ENCODE measurements around the gene TEAD2.

TEAD2 gene

DNA sequence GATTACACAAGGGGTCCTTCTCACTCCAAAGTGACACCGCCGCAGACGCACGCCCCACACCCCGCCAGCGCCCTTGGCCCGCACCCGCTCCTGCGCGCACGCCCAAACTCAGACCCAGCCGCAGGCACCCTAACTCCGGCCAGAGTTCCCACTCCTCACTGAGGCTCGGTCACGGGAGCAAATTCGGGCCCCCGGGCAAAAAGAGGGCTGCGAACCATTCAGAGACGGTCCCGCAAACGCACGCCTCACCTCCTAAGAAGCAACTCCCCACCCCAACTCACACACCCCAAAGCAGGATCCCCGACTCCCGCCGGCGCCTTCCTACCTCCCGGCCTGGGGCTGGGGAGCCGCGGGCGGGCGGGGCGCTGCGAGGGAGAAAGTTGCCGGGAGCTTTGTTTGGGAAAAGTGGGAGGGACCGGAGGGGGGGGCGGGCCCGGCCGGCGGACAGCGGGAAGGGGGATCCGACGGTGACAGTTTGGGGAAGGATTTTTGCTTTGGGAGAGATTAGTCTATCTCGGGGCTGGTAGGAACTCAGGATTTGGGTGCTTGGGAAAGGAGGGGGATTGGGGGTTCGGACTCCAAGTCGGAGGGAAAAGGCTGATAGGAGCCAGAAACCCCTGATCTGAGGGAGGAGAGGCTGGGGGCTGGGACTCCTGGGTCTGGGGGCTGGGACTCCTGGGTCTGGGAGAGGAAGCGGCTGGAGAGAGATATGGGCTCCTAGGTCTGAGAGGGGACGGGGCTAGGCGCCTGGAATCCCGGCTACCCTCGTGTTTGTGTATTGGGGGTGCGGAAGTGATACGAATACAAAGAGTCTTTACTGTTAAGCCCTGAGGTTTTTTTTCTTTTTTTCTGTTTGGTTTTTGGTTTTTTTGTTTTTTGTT is at the start of gene TEAD2:
TEAD2 (minus strand) TSS at position 369 of the 881 bp plus-strand sequence. CDS start 2,341 bp downstream, outside the sequence.
- H3K36me3 ChIP-seq (ENCODE audit: control insufficient read depth, insufficient read depth, low read length): peaks cover 15% of the 10 kb centered on the region; the same call in 1 of the 2 replicates
- H3K4me3 ChIP-seq (ENCODE audit: low read length): peak within 1 kb of the TSS; percentile 67
- H3K4me1 ChIP-seq (ENCODE audit: control insufficient read depth, insufficient read depth, low read length): peaks cover 3% of the 10 kb centered on the region; the same call in 1 of the 2 replicates
- no peak for DNase-seq (ENCODE audit: low read depth, low spot score)
- H3K9me3 ChIP-seq (ENCODE audit: control insufficient read depth, insufficient read depth, low read length): no peaks in the 10 kb centered on the region
- no peak within 1 kb of the TSS for H3K27ac ChIP-seq (ENCODE audit: low read length)
- no peaks in the 10 kb centered on the region for H3K27me3 ChIP-seq (ENCODE audit: control insufficient read depth, insufficient read depth, low read length)
- no CpG with 5 or more reads among the region's 52 CpGs for WGBS (ENCODE audit: insufficient coverage, insufficient read length)

DNA sequence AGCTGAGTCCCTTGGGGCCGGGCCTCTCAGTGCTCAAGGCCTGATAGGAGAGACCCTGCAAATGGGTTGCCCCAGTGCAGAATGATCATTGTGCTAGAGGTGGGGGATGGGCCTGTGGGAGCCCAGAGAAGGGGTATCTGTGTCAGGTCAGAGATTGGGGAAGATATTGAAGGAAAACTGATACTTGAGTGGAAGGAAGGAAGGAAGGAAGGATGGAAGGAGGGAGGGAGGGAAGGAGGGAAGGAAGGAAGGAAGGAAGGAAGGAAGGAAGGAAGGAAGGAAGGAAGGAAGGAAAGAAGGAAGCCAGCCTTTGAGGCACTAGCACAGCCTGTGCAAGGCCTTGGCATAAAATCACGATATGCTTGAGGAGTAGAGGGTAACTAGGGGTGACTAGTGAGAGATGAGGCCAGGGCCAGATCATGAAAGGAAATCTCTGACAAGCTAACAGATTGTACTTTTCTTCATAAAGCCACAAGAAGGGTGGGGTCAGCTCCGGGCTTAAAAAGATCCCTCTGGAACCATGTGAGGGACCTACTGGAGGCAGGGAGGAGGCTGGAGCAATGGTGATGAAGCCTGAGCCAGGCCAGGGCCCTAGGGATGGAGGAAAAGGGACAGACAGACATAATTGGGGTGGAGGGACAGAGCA is 49.6 kb upstream of the TEAD2 start:
- H3K27ac ChIP-seq (ENCODE audit: low read length): no peak overlapping the region
- H3K36me3 ChIP-seq (ENCODE audit: control insufficient read depth, insufficient read depth, low read length): no peaks in the 10 kb centered on the region
- DNase-seq (ENCODE audit: low read depth, low spot score): no peak
- H3K4me1 ChIP-seq (ENCODE audit: control insufficient read depth, insufficient read depth, low read length): peaks cover 3% of the 10 kb centered on the region
- H3K4me3 ChIP-seq (ENCODE audit: low read length): no peak overlapping the region
- no peaks in the 10 kb centered on the region for H3K9me3 ChIP-seq (ENCODE audit: control insufficient read depth, insufficient read depth, low read length)
- WGBS (ENCODE audit: insufficient coverage, insufficient read length): no CpG with 5 or more reads among the region's 3 CpGs
- no peaks in the 10 kb centered on the region for H3K27me3 ChIP-seq (ENCODE audit: control insufficient read depth, insufficient read depth, low read length)

DNA sequence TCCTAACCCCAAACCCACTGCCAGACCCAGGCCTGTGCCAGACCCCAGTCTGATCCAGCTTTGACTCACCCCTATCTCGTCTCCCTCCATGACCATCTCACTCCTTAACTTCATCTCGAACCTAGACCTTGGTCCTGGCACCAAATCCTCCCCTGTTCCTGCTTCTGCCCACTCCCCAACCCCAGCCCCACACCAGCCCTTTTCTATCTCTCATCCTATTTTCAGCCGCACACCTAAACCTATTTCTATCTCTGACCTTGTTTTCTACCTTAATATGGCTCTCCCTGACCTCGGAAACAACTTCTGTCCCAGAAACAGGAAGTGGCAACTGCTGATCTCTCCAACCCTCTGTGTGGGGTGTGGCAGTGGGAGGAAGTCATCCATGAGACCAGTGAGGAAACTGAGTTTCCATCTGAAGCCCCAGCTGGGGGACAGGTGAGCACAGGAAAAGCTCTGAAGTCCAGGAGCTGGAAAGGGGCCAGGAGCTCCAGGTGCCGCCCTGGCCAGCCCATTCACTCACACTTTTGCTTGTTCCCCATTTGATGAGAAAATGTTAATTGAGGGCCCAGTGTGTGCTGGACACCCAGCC is 47.3 kb upstream of the TEAD2 start:
- no peak overlapping the region for H3K27ac ChIP-seq (ENCODE audit: low read length)
- no peaks in the 10 kb centered on the region for H3K36me3 ChIP-seq (ENCODE audit: control insufficient read depth, insufficient read depth, low read length)
- no peaks in the 10 kb centered on the region for H3K9me3 ChIP-seq (ENCODE audit: control insufficient read depth, insufficient read depth, low read length)
- no peaks in the 10 kb centered on the region for H3K27me3 ChIP-seq (ENCODE audit: control insufficient read depth, insufficient read depth, low read length)
- DNase-seq (ENCODE audit: low read depth, low spot score): no peak
- no peaks in the 10 kb centered on the region for H3K4me1 ChIP-seq (ENCODE audit: control insufficient read depth, insufficient read depth, low read length)
- H3K4me3 ChIP-seq (ENCODE audit: low read length): no peak overlapping the region
- no CpG with 5 or more reads among the region's 5 CpGs for WGBS (ENCODE audit: insufficient coverage, insufficient read length)

DNA sequence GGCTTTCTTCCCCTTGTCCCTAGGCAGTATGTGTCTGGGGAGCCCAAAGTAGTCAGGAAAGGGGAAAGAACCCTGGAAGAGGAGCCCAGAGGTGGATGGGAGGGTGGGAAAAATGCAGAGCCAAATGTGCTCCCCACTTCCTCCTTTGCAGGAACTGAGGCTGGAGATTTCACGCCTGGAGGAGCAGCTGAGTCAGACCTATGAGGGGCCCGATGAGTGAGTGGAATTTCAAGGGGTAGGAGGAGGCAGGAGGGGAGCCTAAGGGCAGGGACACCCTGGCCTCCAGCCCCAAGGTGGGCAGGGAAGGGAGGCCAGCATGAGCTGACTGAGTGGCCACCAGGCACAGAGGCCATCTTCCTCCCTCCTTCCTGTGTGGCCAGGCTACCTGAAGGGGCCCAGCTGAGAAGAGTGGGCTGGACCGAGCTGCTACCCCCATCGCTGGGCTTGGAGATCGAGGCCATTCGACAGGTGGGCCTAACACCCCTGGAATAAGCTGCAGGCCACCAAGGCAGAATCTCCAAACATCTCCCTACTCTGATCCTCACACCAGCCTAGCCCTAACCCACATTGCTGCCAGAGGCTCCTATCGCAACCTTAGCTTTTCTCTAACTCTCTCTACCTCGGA is 46.7 kb upstream of the TEAD2 start:
- H3K4me3 ChIP-seq (ENCODE audit: low read length): no peak overlapping the region
- H3K27ac ChIP-seq (ENCODE audit: low read length): no peak overlapping the region
- H3K4me1 ChIP-seq (ENCODE audit: control insufficient read depth, insufficient read depth, low read length): peaks cover 5% of the 10 kb centered on the region
- no peaks in the 10 kb centered on the region for H3K9me3 ChIP-seq (ENCODE audit: control insufficient read depth, insufficient read depth, low read length)
- no peak for DNase-seq (ENCODE audit: low read depth, low spot score)
- WGBS (ENCODE audit: insufficient coverage, insufficient read length): no CpG with 5 or more reads among the region's 8 CpGs
- no peaks in the 10 kb centered on the region for H3K36me3 ChIP-seq (ENCODE audit: control insufficient read depth, insufficient read depth, low read length)
- no peaks in the 10 kb centered on the region for H3K27me3 ChIP-seq (ENCODE audit: control insufficient read depth, insufficient read depth, low read length)

DNA sequence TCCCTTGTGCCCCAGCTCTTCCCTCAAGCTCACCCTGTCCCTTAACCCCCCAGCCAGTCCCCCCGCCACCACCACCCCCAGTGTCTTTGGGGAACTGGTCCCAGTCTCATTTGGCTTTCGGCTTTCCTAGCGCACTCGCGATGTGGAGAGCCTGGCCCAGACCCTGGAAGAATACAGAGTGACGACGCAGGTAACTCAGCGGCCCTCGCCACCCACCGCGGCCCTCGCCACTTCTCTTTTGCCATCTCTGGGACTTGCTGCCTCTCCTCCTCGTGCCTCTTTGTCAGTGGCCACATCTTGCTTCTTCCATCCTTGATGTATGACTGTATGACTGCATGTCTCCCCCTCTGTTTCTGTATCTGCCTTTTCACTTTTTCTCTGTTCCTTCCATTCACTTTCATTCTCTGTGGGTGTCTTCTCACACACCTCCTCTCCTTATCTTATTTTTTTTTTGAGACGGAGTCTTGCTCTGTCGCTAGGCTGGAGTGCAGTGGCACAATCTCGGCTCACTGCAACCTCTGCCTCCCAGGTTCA is 45.3 kb upstream of the TEAD2 start:
- WGBS (ENCODE audit: insufficient coverage, insufficient read length): no CpG with 5 or more reads among the region's 16 CpGs
- Histone ChIP-seq H3K4me1 (ENCODE audit: control insufficient read depth, insufficient read depth, low read length) (peaks cover 7% of the 10 kb centered on the region), H3K4me3 (ENCODE audit: low read length) (no peak overlapping the region), H3K36me3 (ENCODE audit: control insufficient read depth, insufficient read depth, low read length) (no peaks in the 10 kb centered on the region), H3K9me3 (ENCODE audit: control insufficient read depth, insufficient read depth, low read length) (no peaks in the 10 kb centered on the region), H3K27ac (ENCODE audit: low read length) (no peak overlapping the region), H3K27me3 (ENCODE audit: control insufficient read depth, insufficient read depth, low read length) (no peaks in the 10 kb centered on the region)
- DNase-seq (ENCODE audit: low read depth, low spot score): no peak

DNA sequence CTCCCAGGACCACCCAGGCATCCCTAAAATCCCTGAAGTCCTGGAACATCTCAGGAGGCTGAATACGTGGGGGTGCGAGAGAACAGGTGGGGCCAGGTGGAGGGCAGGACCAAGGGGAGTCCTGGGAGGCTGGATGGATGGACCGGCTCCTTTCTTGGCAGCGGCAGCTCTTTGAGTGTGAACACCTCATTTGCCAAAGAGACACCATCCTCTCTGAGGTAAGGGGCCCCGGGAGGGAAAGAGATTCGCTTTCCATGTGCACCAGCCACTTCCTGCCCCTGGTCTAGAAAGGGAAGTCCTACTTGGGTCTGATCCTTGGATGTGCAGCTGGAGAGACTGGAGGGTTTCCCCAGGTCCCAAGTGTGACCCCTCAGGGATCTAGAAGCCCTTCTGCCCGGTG is 44.9 kb upstream of the TEAD2 start:
- no peak overlapping the region for H3K4me3 ChIP-seq (ENCODE audit: low read length)
- no peak for DNase-seq (ENCODE audit: low read depth, low spot score)
- WGBS (ENCODE audit: insufficient coverage, insufficient read length): no CpG with 5 or more reads among the region's 7 CpGs

DNA sequence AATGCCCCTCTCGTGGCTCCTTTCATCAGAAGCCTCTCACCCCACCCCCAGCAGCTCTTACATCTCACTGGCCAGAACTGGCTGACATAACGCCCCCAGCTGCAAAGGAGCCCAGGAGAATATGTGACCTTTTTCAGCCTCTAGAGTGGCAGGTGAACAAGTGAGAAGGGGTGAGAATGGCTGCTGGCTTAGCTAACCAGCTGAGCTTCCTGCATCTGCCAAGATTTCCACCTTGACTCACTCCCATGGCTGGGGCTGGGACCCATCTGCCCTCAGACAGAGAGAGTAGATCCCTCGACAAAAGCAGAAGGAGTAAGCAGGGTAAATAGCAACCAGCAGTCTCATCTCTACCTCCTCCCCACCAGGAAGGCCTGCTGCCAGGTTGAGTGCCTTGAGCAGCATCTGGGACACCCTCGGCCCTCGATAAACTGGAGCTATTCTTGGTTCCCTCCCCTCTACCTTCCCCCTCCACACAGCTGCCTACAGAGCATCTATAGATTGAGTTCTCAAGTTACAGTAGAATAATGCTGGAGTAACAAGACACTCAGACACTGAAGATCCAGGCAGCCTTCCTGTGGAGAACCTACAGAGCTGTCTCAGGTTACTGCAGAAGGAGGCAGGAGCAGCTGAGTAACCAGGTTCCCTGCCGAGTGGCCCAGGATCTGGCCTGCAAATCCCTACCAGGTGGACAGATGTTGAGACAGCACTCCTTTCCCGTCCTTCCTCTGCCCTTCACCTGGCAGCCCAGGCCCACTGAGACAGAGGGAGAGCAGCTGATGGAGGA is 41.4 kb upstream of the TEAD2 start:
- Histone ChIP-seq H3K4me1 (ENCODE audit: control insufficient read depth, insufficient read depth, low read length) (peaks cover 7% of the 10 kb centered on the region), H3K27ac (ENCODE audit: low read length) (no peak overlapping the region), H3K27me3 (ENCODE audit: control insufficient read depth, insufficient read depth, low read length) (no peaks in the 10 kb centered on the region), H3K4me3 (ENCODE audit: low read length) (no peak overlapping the region), H3K36me3 (ENCODE audit: control insufficient read depth, insufficient read depth, low read length) (no peaks in the 10 kb centered on the region), H3K9me3 (ENCODE audit: control insufficient read depth, insufficient read depth, low read length) (no peaks in the 10 kb centered on the region)
- DNase-seq (ENCODE audit: low read depth, low spot score): peak; percentile 92
- no CpG with 5 or more reads among the region's 7 CpGs for WGBS (ENCODE audit: insufficient coverage, insufficient read length)

More for the DNA sequence above, 44.9 kb upstream of the TEAD2 start:
- H3K9me3 ChIP-seq (ENCODE audit: control insufficient read depth, insufficient read depth, low read length): no peaks in the 10 kb centered on the region
- H3K27me3 ChIP-seq (ENCODE audit: control insufficient read depth, insufficient read depth, low read length): no peaks in the 10 kb centered on the region
- H3K36me3 ChIP-seq (ENCODE audit: control insufficient read depth, insufficient read depth, low read length): no peaks in the 10 kb centered on the region
- peaks cover 7% of the 10 kb centered on the region for H3K4me1 ChIP-seq (ENCODE audit: control insufficient read depth, insufficient read depth, low read length)
- H3K27ac ChIP-seq (ENCODE audit: low read length): no peak overlapping the region

DNA sequence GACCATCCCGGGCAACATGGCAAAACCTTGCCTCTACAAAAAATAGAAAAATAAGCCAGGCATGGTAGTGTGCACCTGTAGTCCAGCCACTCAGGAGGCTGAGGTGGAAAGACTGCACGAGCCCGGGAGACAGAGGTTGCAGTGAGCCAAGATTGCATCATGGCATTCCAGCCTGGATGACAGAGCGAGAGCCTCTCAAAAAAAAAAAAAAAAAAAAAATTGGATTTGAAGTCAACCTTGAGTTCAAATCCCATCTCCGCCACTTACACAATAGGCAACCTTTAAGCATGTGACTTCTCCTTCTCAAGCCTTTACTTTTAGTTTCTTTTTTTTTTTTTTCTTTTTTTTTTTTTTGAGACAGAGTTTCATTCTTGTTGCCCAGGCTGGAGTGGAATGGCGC is 37.8 kb upstream of the TEAD2 start:
- no CpG with 5 or more reads among the region's 6 CpGs for WGBS (ENCODE audit: insufficient coverage, insufficient read length)
- peaks cover 10% of the 10 kb centered on the region for H3K4me1 ChIP-seq (ENCODE audit: control insufficient read depth, insufficient read depth, low read length)
- H3K27ac ChIP-seq (ENCODE audit: low read length): no peak overlapping the region
- no peak overlapping the region for H3K4me3 ChIP-seq (ENCODE audit: low read length)
- no peaks in the 10 kb centered on the region for H3K27me3 ChIP-seq (ENCODE audit: control insufficient read depth, insufficient read depth, low read length)
- DNase-seq (ENCODE audit: low read depth, low spot score): no peak
- H3K36me3 ChIP-seq (ENCODE audit: control insufficient read depth, insufficient read depth, low read length): no peaks in the 10 kb centered on the region
- H3K9me3 ChIP-seq (ENCODE audit: control insufficient read depth, insufficient read depth, low read length): no peaks in the 10 kb centered on the region

DNA sequence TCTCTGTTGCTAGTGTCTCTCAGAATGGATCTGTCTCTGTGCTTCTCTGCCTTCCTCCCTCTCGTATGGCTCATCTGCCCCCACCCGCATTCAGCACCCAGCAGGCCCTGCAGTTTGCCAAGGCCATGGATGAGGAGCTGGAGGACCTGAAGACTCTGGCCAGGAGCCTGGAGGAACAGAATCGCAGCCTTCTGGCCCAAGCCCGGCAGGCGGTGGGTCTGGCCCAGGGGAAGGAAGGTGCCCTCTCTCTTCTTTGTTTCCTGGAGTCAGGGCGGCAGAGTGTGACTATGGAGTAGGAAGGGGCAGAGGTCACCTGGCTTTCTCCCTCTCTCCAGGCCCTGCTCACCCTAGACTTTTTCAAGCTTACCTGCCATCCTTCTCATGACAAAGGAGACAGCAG is 36.7 kb upstream of the TEAD2 start:
- H3K4me3 ChIP-seq (ENCODE audit: low read length): no peak overlapping the region
- H3K27me3 ChIP-seq (ENCODE audit: control insufficient read depth, insufficient read depth, low read length): no peaks in the 10 kb centered on the region
- H3K4me1 ChIP-seq (ENCODE audit: control insufficient read depth, insufficient read depth, low read length): peaks cover 5% of the 10 kb centered on the region
- no CpG with 5 or more reads among the region's 6 CpGs for WGBS (ENCODE audit: insufficient coverage, insufficient read length)
- no peak for DNase-seq (ENCODE audit: low read depth, low spot score)
- no peak overlapping the region for H3K27ac ChIP-seq (ENCODE audit: low read length)
- H3K36me3 ChIP-seq (ENCODE audit: control insufficient read depth, insufficient read depth, low read length): no peaks in the 10 kb centered on the region
- no peaks in the 10 kb centered on the region for H3K9me3 ChIP-seq (ENCODE audit: control insufficient read depth, insufficient read depth, low read length)
